Measurements from ENCODE around the gene DRGX.

The DRGX gene

DNA sequence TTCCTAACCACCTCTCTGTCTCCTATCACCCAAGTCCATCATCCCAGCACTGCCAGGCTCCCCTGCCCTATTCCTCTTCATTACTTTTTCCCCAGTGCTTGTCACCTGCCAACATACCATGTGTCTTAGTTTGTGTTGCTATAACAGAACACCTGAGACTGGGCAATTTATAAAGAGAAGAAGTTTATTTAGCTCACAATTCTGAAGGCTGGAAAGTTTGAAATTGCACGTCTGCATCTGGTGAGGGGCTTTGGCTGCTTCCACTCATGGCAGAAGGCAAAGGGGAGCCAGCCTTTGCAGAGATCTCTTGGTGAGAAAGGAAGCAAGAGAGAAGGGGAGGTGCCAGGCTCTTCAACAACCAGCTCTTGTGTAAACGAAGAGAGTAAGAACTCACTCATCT is 47.3 kb downstream of the DRGX start:
- DNase-seq = no peak

DNA sequence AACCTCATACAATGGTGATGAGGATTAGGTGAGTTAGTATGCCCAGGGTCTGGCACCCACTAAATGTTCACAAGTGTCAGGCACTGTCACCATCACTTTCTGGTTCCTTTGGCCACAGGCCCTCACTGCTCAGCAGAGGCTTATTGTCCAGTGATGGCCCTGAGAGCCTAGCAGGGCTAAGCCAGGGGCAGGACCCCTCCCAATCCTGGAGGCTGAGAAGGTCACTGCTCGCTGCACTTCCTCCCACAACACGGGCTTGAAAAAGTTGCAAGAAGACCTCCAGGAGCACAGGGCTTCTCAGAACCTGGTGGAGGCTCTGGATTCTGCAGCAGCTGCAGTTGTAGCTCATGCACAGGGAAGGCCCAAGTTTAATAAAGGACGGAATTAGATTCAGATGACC is 48.1 kb downstream of the DRGX start:
- DNase-seq = no peak

DNA sequence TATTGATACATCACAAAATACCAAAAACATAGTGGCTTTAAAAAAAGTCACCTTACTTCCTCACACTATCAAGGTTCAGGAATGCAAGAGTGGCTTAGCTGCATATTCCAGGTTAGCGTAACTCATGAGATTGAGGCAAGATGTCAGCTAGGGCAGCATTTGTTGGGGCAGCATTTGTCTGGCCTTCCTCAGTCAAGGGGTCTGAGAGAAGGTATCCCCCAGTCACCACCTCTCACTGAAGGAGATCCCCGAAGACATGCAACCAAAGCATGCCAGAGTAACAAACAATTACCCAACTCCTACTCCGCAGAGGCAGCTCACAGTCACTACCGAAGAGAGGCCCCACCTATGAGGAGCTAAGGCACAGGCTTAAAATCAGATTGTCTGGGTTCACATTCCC is 48.5 kb downstream of the DRGX start:
- no peak for DNase-seq

DNA sequence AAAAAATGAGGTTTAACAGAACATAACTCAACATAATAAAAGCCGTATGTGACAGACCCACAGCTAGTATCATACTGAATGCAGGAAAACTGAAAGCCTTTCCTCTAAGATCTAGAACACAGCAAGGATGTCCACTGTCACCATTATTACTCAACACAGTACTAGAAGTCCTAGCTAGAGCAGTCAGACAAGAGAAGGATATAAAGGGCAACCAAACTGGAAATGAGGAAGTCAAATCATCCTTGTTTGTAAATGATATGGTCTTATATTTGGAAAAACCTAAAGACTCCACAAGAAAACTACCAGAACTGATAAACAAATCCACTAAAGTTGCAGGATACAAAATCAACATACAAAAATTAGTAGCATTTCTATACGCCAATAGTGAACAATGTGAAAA is 51.0 kb downstream of the DRGX start:
- DNase-seq = no peak

DNA sequence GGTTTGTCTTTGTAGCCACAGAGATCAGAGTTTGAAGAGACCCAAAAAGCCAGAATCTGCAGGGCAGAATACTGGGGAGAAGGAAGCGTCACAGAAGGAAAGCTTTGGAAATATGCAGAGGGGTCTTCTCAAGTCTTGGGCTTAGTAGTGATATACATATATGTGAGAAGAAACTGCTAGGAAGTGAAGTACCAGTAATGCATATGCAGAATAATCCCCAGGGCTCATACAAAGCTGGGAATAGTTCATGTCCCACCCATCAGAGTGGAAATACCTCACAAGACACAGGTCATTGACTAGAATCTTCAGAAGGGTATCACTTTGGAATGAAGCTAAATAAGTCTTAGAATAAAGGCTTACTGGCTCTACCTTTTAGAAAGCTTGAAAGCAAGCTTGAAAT is 57.3 kb downstream of the DRGX start:
- no peak for DNase-seq

DNA sequence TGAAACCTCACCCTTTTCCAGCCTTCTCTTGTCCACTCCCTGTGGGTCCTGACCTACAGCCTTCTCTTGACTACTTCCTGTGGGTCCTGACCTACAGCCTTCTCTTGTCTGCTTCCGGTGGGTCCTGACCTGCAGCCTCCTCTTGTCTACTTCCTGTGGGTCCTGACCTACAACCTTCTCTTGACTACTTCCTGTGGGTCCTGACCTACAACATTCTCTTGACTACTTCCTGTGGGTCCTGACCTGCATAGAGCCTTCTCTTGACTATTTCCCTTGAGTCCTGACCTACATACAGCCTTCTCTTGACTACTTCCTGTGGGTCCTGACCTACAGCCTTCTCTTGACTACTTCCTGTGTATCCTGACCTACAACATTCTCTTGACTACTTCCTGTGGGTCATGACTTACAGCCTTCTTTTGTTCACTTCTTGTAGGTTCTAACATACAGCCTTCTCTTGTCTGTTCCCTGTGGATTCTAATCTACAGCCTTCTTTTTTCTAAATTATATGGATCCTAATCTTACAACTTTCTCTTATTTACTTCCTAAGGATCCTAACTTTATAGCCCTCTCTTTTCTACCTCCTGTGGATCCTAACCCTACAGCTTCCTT is 60.4 kb downstream of the DRGX start:
- DNase-seq = no peak

DNA sequence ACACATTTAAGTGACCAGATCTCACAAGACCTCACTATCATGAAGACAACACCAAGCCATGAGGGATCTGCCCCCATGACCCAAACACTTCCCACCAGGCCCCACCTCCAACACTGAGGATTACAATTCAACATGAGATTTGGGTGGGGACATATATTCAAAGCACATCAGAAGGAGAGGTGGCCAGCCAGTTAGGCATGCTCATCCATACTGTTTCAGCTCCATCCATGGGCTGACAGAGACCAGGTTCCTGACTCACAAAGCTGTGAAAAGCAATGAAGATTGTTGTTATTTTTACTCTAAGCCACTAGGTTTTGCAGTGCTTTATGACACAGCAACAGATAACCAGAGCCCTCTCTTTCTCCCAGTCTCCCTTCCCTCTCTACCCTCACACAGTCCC is 60.9 kb downstream of the DRGX start:
- DNase-seq = no peak

DNA sequence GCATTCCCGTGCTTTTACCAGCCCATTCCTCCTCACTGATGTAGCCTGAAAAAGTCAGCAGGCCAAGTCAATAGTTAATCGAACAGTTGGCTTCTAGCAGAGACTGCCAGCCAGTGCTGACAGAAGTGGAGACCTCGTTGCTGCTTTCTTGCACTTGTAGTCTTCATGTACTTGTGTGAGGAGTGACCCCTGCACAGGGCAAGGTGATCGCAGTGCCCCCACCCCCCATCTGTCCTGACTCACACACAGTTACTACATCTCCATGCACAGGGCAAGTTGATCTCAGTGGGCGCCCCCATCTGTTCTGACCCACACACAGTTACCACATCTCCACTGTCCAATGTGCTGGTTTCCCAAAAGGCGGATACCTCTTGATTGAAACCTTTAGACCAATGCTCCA is 62.7 kb downstream of the DRGX start:
- DNase-seq = no peak

DNA sequence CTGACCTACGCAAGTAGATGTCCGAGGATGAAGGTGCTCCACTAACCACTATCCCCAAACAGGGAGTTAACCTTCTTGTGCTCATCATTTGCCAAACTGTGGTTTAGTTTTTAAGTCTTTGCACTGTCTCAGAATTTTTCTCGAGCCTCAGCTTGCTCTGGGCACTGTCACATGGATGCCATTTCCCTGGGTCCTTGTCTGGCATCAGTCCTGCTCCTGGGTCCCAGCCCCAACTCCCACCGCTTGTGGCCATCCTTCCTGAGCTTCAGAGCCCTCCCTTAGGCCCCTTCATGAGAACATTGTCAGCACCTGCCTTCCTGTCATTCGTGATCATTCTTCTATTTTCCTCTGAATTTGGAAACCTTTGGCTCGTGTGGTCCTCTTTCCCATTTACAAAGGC is 63.1 kb downstream of the DRGX start:
- no peak for DNase-seq

DNA sequence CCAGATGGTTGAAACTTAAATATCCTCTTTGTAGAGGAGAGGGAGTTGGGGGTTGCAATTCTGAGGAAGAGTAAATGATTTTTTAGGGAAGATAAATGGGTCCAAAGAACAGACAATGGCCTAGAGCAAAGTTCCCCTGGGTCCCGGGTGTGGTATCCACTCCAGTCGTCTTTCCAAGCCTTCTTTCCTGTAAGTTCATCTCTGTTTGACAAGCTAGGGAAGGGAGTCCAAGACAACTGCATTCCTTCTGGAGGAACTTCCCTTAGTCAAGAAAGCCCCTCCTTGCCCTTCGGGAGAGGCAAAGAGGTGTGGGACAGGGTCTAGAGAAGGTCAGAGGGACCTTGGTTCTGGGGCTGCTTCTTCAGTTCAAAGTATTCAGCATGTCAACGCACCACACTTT is 63.6 kb downstream of the DRGX start:
- DNase-seq = no peak

DNA sequence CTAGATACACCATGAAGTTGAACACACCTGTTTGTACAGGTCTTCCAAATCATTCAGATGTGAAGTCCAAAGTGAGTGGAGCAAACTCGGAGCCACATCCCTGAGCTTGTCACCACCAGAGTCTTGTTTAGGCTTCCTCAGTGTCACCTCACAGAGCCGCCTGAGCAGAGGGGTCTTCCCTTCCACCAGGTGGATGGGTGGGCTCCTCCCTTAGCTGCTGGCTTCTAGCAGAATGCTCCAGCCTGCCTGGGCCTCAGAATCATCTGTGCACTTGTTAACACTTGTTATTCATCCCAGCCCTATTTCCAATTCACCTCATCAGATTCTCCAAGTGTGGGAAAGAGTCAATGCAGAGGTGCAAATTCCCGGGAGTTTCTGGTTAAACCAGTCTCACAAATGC is 64.5 kb downstream of the DRGX start:
- DNase-seq = no peak

DNA sequence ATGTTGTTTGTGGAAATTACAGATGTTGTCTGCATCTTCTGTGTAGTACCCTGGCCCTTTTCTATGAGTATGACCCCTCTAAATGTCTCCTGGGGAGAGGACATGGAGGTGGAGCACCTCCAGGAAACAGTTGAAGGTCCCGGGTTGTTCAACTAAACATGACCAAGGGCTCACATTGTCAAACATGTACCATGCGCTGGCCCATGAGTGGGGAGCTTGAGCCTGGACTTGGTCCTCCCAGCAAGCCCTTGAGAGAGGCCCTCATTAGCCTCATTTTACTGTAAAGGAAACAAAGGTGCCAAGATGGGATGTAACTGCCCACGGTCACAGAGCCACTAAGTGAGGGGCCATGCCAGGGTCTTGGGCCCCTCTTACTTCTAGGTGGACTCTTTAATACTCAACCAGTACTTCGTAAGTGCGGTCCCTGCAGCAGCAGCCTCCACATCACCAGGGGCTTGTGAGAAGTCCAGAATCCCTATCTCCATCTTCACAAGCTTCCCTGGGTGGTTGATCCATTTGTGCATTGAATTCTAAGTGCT is 65.7 kb downstream of the DRGX start:
- DNase-seq = no peak

DNA sequence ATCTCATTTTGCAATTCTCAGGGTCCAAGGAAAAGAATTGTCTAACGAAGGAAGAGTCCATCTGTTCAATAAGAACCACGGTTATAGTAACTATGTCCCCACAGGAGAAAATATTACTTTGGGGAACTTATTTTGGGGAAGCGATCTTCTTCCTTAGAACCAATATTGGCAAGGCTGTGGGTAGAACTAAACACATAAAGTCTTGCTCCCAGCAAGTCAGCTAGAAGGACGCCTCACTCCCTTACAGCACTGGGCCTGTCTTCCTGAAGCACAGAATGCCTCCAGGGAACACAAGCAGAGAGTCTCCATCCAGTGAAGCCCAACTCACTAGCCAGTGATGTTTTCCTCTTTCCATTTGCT is 66.8 kb downstream of the DRGX start:
- DNase-seq = no peak

DNA sequence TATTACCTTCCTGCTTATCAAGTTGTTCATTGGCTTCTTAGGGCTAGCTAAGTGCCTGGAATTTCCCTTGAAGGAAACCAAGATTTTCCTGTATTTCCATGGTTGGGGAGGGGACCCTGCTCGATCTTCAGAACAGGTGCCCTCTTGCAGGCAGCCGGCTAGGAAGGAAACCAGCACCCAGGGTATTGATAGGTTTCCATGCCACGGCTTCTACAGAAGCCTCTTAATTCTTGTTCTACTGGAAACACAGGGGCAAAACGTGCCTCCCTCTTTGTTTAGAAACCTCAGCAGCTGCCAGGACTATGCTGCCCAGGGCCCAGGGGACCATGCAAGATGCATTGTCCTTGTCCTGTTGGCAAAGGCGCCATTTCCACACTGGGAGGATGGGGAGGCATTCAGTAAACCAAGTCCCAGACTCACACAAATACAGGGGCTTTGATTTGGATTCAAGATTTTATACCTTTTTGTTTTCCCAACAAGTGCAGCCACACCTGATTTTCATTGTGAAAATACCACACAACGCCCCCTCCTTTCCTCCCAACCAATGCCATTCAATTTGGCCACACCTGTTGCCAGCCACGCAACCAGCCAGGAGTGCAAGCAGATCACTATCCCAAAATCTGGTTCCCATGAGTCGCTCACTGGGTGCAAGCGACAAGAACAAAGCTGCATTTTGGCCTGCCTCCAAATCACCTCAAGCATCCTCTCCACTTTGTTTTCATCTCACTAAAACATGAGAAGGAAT is 67.3 kb downstream of the DRGX start:
- no peak for DNase-seq

DNA sequence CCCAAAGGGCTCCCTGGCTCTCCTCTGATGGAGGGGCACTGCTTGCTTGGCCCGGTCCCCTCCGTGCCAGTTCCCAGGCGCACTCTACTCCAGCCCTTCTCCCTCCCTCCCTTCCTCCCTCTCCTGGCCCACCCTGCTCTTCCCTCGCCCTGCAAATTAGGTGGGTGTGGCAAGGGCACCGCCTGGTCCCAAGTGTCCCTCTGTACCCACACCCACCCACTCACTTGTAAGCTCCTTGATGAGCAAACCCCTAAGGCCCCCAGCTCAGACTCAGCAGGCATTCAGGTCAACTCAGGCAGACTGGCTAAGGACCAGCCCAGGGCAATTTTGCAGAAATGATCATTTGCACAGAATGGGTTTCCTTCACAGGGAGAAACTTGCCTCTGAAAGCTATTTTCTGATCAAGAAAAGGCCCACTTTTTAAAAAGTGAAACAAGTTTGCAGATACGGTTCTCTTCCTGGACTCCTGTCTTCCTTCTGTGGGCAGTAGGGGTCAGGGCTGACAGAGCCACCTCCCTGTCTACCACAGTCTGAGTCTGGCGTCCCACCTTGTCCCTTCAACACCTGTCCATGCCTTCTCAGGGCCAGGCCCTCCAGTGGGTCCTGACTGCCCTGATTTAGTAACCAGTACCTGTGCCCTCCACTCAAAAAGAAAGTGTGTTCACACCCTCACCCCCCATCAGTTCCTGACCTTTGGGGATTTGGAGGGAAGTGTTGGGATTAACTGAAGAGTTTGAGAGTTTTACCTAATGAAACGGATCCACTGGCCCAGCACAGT is 68.7 kb downstream of the DRGX start:
- DNase-seq = no peak

DNA sequence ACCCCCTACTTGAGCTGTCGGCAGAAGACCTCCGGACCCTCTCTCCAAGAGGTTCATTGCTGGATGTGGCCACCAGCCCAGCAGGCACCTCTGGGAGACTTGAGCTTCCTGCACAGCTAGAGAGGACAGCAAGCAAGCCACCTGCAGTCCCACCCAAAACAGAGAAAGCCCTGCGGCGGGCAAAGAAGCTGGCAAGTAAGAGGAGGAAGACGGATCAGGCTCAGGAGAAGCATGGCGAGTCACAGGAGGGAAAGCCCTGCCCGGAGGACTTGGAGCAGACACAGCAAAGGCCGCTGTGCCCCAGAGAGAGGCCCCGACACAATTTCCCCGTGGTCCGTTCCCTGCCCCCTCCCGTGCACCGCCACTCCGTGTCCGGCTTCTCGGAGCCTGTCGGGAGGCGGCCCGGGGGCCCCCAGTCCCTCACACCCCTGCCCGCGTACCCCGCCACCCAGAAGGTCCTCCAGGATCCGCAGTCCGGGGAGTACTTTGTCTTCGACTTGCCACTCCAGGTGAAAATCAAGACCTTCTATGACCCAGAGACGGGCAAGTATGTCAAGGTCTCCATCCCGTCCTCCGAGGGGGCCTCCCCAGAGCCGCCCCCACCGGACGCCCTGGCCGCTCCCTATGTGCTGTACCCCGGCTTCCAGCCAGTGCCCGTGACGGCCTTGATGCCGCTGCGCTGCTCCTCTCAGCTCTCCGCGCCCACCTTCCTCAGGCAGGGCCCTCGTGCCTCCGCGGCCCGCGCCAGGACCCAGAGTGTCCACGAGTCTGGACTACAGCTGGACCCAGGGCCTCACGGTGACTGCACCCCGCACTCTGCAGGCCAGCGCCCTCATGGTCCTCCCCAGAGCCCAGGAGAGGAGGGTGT is 69.7 kb downstream of the DRGX start:
- no peak for DNase-seq

DNA sequence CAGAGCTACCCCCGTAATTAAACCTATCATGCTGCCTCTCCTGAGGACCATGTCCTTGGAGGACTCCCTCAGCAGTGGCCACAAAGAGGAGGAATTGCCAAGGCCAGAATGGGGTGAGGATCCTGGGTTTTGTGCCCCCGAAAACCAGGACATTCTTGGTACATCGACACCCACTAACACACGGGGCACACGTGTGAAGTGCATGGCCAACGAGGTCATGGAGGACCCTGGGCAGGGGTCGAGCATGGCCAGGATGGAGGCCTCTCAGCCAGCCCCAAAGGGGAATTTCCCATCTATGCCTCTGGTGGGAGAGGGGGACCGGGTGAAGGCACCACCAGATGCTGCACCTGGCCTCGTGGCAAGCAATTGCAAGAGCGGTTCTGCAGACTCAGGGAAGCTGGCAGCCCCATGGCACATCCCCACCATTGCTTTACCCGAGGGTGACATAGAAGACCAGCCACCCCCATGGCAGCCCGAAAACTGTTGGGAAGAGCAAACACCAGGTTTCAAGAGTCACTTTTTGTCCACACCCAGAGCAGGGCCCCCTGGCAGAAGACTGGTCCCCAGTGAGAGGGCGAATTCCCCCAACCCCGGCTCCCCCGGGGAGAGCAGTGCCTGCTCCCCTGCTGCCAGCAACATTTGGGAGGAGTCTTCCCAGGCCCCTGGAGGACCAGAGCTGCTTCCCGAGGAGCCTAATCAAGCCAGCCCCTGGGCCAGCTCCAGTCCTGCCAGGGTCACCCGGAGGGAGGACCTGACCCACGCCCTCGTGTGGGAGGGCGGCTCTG is 70.6 kb downstream of the DRGX start:
- no peak for DNase-seq

DNA sequence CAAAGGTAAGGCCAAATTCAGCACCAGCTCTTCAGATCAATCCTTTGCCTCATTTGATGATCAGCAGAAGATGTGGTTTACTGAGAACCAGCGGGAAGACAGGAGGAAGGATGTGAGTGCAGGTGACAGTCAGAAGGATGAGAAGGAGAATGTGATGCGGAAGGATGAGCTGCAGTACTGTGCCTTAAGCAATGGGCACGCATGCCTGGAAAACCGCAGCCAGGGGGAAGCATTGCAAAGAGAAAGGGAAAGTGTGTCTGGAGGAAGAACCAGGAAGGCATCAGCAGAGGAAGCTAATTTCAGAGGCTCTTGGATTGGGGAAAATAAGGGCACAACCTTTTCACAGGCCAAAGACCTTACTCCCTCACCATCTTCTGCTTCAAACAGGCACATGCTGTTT is 71.2 kb downstream of the DRGX start:
- DNase-seq = peak in 1 of 56 donors; percentile 7

DNA sequence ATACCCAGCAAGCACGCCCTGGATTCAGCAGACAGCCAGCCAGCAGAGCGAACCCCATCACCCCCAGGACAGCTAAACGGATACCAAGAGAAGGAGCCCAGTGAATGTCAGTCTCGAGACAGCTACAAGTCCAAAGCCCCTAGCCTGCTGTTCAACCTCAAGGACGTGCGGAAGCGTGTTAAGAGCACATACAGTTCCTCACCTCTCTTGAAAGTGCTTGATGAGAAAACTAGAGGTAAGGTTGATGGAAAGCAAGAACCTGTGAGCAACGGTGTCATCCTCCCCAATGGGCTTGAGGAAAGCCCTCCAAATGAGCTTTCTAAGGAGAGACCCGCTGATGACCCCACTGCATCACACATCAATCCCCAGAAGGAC is 72.0 kb downstream of the DRGX start:
- no peak for DNase-seq

DNA sequence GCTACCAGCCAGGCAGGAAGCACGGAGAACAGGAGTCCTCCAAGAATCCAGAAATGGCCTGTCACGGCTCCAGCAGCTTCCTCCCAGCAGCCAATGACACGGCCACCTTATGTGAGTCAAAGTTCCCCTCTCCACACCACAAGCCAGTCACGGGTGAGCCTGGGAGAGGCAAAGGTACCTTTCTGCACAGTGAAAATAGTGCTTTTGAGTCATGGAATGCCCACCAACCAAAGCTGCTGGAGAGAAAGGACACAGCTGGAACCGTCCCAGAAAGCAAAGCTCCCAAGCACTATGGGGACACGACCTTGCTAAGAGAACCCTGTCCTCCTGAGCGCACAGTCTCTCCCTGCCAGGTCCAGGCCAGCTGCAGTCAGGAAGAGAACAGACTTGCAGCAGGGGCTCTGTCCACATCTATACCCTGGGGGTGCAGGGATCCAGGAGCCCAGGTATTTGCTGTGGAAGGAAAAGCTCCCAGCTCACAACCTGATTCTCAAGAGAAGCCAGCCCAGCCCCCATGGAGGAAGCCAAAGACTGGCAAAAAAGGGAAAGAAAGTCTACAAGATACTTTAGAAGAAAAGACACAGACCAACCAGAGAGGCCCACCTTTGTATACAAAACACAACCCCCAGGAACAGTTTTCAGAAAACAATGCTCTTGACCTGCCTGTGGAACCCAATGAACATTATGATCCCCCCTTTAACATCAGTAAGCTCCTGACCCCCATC is 72.6 kb downstream of the DRGX start:
- no peak for DNase-seq

All from amygdala (tissue), 56 donors.